ENCODE measurements around the gene NR1D1. TPM values are rescaled to one million over a fixed set of nuclear protein-coding genes. Genes with fewer than 3 reads are reported as not detected.
A peak's percentile ranks its signal among the peaks of the same experiment; 100 is the strongest.

NR1D1 gene
- total and polyA plus RNA-seq, 2 of the 13 experiments (the other 11 are each of a cell fraction or from before 2014, with no cell fraction given): 2.1 to 2.7 TPM

- TF ChIP-seq PRDM15 (CRISPR knock-in tag; IDR thresholded peaks at IDR 0.05): no peak
- TF ChIP-seq MTF2 (CRISPR knock-in tag; IDR thresholded peaks at IDR 0.05; ENCODE audit: borderline replicate concordance): 0 out of 2 replicates have a peak, but pooled peaks have one; percentile 19
- TF ChIP-seq IKZF4 (CRISPR knock-in tag; IDR thresholded peaks at IDR 0.05; ENCODE audit: borderline replicate concordance, low read depth, not compliant biosample characterization): no peak
- TF ChIP-seq GLMP (CRISPR knock-in tag; IDR thresholded peaks at IDR 0.05; ENCODE audit: borderline replicate concordance): no peak
- no peak for TF ChIP-seq ZGPAT (CRISPR knock-in tag; IDR thresholded peaks at IDR 0.05)
- peak; percentile 19; the same call in 1 of the 2 replicates for TF ChIP-seq CHD4 (IDR thresholded peaks at IDR 0.05; ENCODE audit: borderline replicate concordance, low read length)
- TF ChIP-seq TMF1 (CRISPR knock-in tag; IDR thresholded peaks at IDR 0.05; ENCODE audit: low read depth): no peak
- TF ChIP-seq GFI1 (CRISPR knock-in tag; IDR thresholded peaks at IDR 0.05; ENCODE audit: borderline replicate concordance): no peak; the same call in 1 of the 2 replicates
- TF ChIP-seq NFAT5 (CRISPR knock-in tag; IDR thresholded peaks at IDR 0.05): 0 out of 2 replicates have a peak, but pooled peaks have one; percentile 3
- 0 out of 2 replicates have a peak, but pooled peaks have one; percentile 45 for TF ChIP-seq ZNF567 (CRISPR knock-in tag; IDR thresholded peaks at IDR 0.05; ENCODE audit: borderline replicate concordance)
- TF ChIP-seq FOXP1 (IDR thresholded peaks at IDR 0.05): no peak
- no peak for TF ChIP-seq FOXP1 (CRISPR knock-in tag; IDR thresholded peaks at IDR 0.05)
- no peak for TF ChIP-seq BRCA1 (CRISPR knock-in tag; IDR thresholded peaks at IDR 0.05)
- 0 out of 2 replicates have a peak, but pooled peaks have one; percentile 4 for TF ChIP-seq ISL2 (CRISPR knock-in tag; IDR thresholded peaks at IDR 0.05)
- TF ChIP-seq SRY (CRISPR knock-in tag; IDR thresholded peaks at IDR 0.05): no peak
- 0 out of 2 replicates have a peak, but pooled peaks have one; percentile 6 for TF ChIP-seq ZNF513 (CRISPR knock-in tag; conservative IDR thresholded peaks at IDR 0.05)
Observed at GRCh38 chr17:40115101-40115436, 14.7 kb upstream of the NR1D1 start (continued).
